HG03159 (cell line): Measurements from ENCODE around the gene ZNF490.
"Not testable (repeated sequence)": the region's sequence is repeated elsewhere in the genome, so short reads cannot be mapped to it uniquely, and the experiment has no call there.

Experiments used
- ATAC-seq: cut with Tn5 transposase; IDR thresholded peaks from one replicate; pipeline ENCODE4 v1.9.1; 2021; ENCODE audit warnings: mild to moderate bottlenecking, moderate library complexity; ENCODE audit not compliant: unreplicated experiment

ZNF490 gene

DNA sequence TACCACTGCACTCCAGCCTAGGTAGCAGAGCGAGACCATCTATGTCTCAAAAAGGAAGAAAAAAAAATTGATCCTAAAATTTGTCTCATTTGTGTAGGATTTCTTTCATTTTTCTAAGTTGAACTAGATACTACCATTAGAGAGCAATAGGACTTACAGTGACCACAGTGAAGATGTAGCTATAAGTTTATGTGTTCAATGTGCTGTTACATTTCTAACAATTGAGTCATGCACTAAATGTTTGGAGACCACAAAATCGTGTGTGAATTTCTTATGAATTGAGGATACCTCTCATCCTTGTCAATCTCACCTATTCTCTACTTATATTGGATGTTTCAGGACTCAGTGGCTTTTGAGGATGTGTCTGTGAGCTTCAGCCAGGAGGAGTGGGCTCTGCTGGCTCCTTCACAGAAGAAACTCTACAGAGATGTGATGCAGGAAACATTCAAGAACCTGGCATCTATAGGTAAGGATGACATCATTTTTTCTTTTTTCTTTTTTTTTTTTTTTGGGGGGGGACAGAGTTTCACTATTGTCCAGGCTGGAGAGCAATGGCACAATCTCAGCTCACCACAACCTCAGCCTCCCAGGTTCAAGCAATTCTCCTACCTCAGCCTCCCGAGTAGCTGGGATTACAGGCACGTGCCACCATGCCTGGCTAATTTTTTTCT lies 12.9 kb upstream of the ZNF490 start:
- no peak for ATAC-seq

- ATAC-seq, result not testable (repeated sequence)
Observed at GRCh38 chr19:12621253-12622024, 10.8 kb upstream of the ZNF490 start.

- no peak for ATAC-seq
Observed at GRCh38 chr19:12617646-12618045, 7.0 kb upstream of the ZNF490 start.

- ATAC-seq, result no peak
Observed at GRCh38 chr19:12611361-12611699, 717 bp upstream of the ZNF490 start.

GRCh38 chr19:12607631-12608030 lies 3.0 kb downstream of the ZNF490 start:
- ATAC-seq, result no peak

- ATAC-seq, result no peak
Observed at GRCh38 chr19:12606796-12607195, 3.8 kb downstream of the ZNF490 start.

- no peak for ATAC-seq
Observed at GRCh38 chr19:12603714-12604113, 6.9 kb downstream of the ZNF490 start.

GRCh38 chr19:12597594-12597993 lies 13.0 kb downstream of the ZNF490 start:
- no peak for ATAC-seq

DNA sequence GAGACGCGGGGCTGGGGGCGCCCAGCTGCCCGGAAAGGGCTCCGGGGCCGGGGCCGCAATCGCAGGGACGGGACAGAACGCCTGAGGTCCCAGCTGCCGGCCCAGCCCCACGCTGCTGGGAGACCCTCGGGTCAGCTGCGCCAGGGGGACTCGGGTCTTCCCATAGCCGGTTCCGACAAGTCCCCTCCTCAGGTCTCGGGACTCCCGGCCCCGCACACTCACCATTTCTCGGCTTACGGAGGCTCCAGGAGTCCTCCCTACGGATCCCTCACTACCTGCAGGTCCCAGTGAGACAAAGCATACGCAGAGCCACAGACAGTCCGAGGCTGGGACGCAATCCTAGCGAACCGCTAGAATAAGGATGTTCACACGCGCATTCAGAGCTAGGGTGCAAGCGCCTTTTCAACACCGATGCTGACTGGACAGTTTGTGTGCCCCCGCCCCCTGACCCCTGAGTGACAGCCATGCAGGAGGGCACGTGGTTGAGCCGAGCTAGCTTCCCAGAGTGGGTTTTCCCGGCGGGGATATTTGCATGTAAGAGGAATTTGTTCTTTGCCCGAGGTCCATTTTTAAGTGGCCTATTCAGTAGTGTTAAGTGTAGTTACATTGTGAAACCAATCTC lies 13.6 kb downstream of the ZNF490 start:
- no peak for ATAC-seq

DNA sequence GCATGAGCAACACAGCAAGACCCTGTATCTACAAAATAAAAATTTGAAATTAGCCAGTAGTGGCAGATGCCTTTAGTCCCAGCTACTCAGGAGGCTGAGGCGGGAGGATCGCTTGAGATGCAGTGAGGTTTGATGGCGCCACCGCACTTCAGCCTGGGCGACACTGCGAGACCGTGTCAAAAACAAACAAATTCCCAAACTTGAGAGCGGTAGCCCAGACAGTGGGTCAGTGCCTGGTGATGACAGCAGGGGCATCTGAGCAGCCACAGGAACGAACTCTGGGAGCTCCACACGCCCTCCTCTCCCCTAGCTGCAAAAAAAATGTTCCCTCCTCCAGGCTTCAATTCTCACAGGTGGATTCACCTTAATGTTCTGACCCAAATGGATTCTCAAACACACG lies 14.1 kb downstream of the ZNF490 start:
- no peak for ATAC-seq

GRCh38 chr19:12581100-12581499 lies 29.5 kb downstream of the ZNF490 start:
- no peak for ATAC-seq

GRCh38 chr19:12580180-12580694 lies 30.4 kb downstream of the ZNF490 start:
- no peak for ATAC-seq

- ATAC-seq, result no peak
Observed at GRCh38 chr19:12578641-12579040, 32.0 kb downstream of the ZNF490 start.

- no peak for ATAC-seq
Observed at GRCh38 chr19:12574036-12574435, 36.6 kb downstream of the ZNF490 start.

- ATAC-seq, result no peak
Observed at GRCh38 chr19:12567951-12568350, 42.7 kb downstream of the ZNF490 start.

DNA sequence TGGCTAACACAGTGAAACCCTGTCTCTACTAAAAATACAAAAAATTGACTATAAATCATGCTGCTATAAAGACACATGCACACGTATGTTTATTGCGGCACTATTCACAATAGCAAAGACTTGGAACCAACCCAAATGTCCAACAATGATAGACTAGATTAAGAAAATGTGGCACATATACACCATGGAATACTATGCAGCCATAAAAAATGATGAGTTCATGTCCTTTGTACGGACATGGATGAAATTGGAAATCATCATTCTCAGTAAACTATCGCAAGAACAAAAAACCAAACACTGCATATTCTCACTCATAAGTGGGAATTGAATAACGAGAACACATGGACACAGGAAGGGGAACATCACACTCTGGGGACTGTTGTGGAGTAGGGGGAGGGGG lies 44.2 kb downstream of the ZNF490 start:
- ATAC-seq, result not testable (repeated sequence)

GRCh38 chr19:12564016-12564664 lies 46.5 kb downstream of the ZNF490 start:
- ATAC-seq, result no peak

- ATAC-seq, result no peak
Observed at GRCh38 chr19:12555456-12555930, 55.1 kb downstream of the ZNF490 start.

GRCh38 chr19:12551060-12551832 lies 59.4 kb downstream of the ZNF490 start, which contains the start of gene ZNF564:
ZNF564 (minus strand) TSS chr19:12551482; CDS start chr19:12551332, 150 bp downstream.
- peak; percentile 97 for ATAC-seq

GRCh38 chr19:12546903-12547302 lies 63.7 kb downstream of the ZNF490 start:
- no peak for ATAC-seq
